Ascending aorta (tissue), 2 donors: ENCODE data around the gene MAP2K6. TPM values are rescaled to one million over a fixed set of nuclear protein-coding genes. Genes with fewer than 3 reads are reported as not detected.

Experiments used
- DNase-seq, 2 donors: peaks; one replicate each; pipeline ENCODE4 v3.0.0-alpha.2; 2019; ENCODE audit warnings: low spot score in 2 of 2
- H3K27ac ChIP-seq, 2 donors: fragments of 200-600 bp; sonication (generic); one replicate each; pipeline ENCODE4 v1.5.1; 2016 to 2017; ENCODE audit warnings: mild to moderate bottlenecking in 1 of 2
- H3K27me3 ChIP-seq: fragments of 200-600 bp; sonication (generic); one replicate; pipeline ENCODE4 v1.5.1; 2017
- H3K36me3 ChIP-seq, 2 donors: fragments of 200-600 bp; sonication (generic); one replicate each; pipeline ENCODE4 v1.5.1; 2016
- H3K4me1 ChIP-seq, 2 donors: fragments of 200-600 bp; sonication (generic); one replicate each; pipeline ENCODE4 v1.5.1; 2016 to 2017; ENCODE audit warnings: mild to moderate bottlenecking in 1 of 2
- H3K4me3 ChIP-seq, 2 donors: fragments of 200-600 bp; sonication (generic); one replicate each; pipeline ENCODE4 v1.5.1; 2016 to 2017; ENCODE audit warnings: mild to moderate bottlenecking in 1 of 2
- H3K9me3 ChIP-seq, 2 donors: fragments of 200-600 bp; sonication (generic); one replicate each; pipeline ENCODE4 v1.5.1; 2016
- intact Hi-C: fragments of 100-400 bp; cut with DNase I; formaldehyde crosslinking; loops from one replicate; pipeline ENCODE4 v1.15.1; 2023
- total RNA-seq: library from RNA; depleted of rRNA; stranded (reverse); fragments of >200 nt; gene quantifications from one replicate; pipeline ENCODE4 v1.1.0, GENCODE V29; 2016
- TF ChIP-seq, protein P1 (sequence below), 3 experiments: fragments of 200-600 bp in 2 of 3; fragments of 450-650 bp in 1 of 3; sonication (generic) in 2 of 3; IDR thresholded peaks; one replicate each; pipeline ENCODE4 v1.5.1; 2016 to 2019; ENCODE audit warnings: antibody characterized with exemption in 3 of 3, mild to moderate bottlenecking in 1 of 3, moderate library complexity in 1 of 3

The MAP2K6 gene
- total RNA-seq, 1 donor from 2014 or later, result 6.7 TPM

DNA sequence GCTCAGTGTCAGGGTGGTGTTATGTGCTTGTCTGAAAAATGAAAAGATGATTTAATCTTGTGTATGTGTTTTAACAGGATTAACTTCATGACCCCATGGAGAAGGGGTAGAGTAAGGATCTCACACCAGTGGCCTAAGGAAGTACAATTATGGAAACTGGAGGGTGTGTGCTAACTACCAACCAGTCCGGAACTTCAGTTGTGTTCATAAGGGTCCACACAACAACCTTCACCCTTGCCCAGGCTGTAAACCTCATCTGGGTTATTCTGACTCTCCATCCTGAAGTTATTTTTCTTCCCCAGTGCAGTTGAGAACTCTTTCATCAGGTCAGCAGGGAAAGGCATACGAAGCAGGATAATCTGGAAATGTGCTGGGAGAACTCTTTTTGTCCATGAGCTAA, 158.9 kb downstream of the MAP2K6 start:
- Histone ChIP-seq H3K9me3 (no peaks in the 10 kb centered on the region), H3K27me3 (no peaks in the 10 kb centered on the region), H3K36me3 (no peaks in the 10 kb centered on the region), H3K27ac (no peak overlapping the region), H3K4me1 (peaks cover 0 to 17% of the 10 kb centered on the region in 2 donors), H3K4me3 (no peak overlapping the region)
- DNase-seq, result no peak
- TF ChIP-seq, protein P1, sequence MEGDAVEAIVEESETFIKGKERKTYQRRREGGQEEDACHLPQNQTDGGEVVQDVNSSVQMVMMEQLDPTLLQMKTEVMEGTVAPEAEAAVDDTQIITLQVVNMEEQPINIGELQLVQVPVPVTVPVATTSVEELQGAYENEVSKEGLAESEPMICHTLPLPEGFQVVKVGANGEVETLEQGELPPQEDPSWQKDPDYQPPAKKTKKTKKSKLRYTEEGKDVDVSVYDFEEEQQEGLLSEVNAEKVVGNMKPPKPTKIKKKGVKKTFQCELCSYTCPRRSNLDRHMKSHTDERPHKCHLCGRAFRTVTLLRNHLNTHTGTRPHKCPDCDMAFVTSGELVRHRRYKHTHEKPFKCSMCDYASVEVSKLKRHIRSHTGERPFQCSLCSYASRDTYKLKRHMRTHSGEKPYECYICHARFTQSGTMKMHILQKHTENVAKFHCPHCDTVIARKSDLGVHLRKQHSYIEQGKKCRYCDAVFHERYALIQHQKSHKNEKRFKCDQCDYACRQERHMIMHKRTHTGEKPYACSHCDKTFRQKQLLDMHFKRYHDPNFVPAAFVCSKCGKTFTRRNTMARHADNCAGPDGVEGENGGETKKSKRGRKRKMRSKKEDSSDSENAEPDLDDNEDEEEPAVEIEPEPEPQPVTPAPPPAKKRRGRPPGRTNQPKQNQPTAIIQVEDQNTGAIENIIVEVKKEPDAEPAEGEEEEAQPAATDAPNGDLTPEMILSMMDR (IDR thresholded peaks at IDR 0.05), result no peak
- intact Hi-C loops, result no loop called here

DNA sequence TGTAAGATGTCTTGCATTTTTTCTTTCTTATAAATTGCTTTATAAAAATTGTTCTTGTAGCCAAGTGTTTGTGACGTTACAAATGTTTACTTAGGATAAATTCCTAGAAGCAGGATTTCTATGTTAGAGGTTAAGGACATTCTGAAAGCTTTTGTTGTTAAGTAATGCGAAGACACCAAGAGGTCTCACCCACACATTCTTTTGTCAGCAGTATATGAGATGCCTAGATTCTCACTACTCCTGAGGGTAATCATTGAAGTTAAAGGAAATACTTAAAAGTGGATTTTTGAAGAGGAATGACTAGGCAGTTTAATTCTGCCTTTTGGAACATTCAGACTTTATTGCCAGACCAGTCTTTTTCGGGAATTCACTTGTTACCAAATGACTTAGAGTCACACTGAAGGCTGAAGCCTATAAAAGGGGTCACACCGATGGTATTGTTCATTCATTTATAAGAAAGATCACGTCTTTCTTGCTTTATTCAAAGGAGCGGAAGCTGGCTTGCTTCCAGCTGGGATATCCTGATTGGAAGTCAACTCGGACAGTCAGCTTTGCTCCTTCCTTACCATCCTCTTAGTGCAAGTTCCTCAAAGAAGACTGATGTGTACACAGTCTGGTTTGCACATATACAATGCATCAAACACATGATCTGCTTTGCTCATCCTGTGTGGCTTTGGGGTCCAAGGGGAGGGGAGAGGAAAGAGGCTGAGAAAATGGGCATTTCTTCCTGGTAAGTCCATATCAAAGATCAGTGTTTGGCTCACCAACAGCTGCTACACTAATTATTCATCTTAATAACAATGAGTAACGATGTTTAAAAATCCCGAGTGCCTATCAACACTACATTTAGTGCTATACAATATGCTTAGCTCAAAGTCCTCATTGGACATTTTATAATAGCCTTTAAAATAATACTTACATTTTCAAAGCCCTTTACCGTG, 160.0 kb downstream of the MAP2K6 start:
- peaks cover 0 to 17% of the 10 kb centered on the region in 2 donors for H3K4me1 ChIP-seq
- H3K9me3 ChIP-seq, result no peaks in the 10 kb centered on the region
- no peaks in the 10 kb centered on the region for H3K27me3 ChIP-seq
- no peak overlapping the region for H3K4me3 ChIP-seq
- TF ChIP-seq, protein P1 (IDR thresholded peaks at IDR 0.05), result no peak
- no peaks in the 10 kb centered on the region for H3K36me3 ChIP-seq
- no peak for DNase-seq
- peak overlapping the region in 1 of 2 donors; percentile 22 for H3K27ac ChIP-seq
- intact Hi-C loops, result no loop called here

DNA sequence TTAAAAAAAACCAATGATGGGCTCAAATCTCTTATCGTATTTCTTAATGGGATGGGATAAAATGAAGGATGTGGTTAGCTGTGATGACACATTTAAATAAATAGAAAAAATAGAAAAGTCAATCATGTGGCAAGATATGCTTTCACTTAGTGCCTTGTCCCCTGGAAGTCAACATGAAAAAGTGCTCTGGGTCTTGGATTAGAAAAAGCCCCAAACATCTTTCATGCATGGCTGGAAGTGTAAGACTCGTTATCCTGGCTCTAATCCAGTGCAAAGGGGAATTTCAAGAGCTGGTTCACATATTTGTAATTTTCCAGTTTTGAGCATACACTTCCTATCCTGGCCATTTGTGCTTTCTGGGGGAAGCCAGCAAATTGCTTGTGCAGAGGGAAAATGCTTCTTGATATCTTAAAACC, 160.9 kb downstream of the MAP2K6 start:
- intact Hi-C loops, result no loop called here
- H3K27ac ChIP-seq, result peak overlapping the region in 1 of 2 donors; percentile 22
- TF ChIP-seq, protein P1 (IDR thresholded peaks at IDR 0.05), result no peak

DNA sequence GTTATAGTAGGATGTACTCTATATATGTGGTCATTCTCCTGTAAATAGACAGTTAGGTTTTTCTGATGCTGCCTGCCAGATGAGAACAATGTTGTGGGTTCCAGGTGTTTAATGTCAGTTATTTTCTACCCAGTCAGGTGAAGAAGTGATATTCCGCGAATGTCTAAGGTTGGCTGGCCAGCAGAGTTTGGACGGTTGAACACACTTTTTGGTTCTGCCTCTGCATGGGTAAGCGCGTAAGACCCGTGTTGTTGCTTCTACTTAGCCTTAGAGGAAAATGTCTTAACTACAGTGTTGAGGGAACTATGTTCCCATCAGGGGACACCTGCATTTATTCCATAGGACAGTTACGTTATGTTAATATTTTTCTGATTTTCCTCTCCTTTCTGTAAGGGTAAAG, 162.6 kb downstream of the MAP2K6 start:
- Histone ChIP-seq H3K4me3 (no peak overlapping the region), H3K27me3 (no peaks in the 10 kb centered on the region), H3K4me1 (peaks cover 0 to 17% of the 10 kb centered on the region in 2 donors), H3K36me3 (no peaks in the 10 kb centered on the region), H3K27ac (no peak overlapping the region), H3K9me3 (no peaks in the 10 kb centered on the region)
- TF ChIP-seq, protein P1 (IDR thresholded peaks at IDR 0.05), result no peak
- intact Hi-C loops, result no loop called here
- no peak for DNase-seq

More for the DNA sequence above, 160.9 kb downstream of the MAP2K6 start:
- Histone ChIP-seq H3K27me3 (no peaks in the 10 kb centered on the region), H3K4me3 (no peak overlapping the region), H3K36me3 (no peaks in the 10 kb centered on the region), H3K4me1 (peaks cover 0 to 17% of the 10 kb centered on the region in 2 donors), H3K9me3 (no peaks in the 10 kb centered on the region)
- no peak for DNase-seq

DNA sequence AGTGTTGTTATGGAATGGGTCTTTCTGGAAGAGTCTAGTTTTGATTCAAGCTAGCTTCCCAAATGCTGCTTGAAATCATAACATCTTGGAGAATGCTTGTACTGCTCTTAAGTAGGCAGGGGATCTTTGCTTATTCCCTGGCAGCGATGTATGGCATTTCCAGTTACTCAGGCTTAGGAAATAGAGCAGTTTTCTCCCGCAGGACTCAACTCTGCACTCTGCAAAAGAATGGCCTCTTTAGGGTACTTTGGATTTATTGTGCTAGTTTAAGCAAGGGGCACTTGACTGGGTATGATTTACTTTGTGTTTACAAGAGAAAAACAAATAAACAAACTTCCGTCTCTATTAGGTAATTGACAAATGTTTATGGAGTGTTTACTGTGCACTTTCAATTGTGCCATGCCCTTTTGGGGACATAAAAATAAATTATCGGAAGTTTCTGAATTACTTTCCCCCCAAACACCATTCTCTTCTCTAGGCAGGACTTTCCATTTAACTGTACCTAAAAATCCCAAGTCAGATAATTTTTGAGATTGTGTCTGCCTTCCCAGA, 164.0 kb downstream of the MAP2K6 start:
- intact Hi-C loops, result no loop called here
- H3K27me3 ChIP-seq, result no peaks in the 10 kb centered on the region
- TF ChIP-seq, protein P1 (IDR thresholded peaks at IDR 0.05), result no peak
- H3K4me1 ChIP-seq, result peaks cover 0 to 17% of the 10 kb centered on the region in 2 donors
- no peak for DNase-seq
- H3K27ac ChIP-seq, result no peak overlapping the region
- no peaks in the 10 kb centered on the region for H3K9me3 ChIP-seq
- no peak overlapping the region for H3K4me3 ChIP-seq
- no peaks in the 10 kb centered on the region for H3K36me3 ChIP-seq
